Gastrocnemius medialis (tissue), 4 donors: Measurements from ENCODE around the gene TRIM71. TPM values are rescaled to one million over a fixed set of nuclear protein-coding genes. Genes with fewer than 3 reads are reported as not detected.

Experiments
- ATAC-seq, 2 donors: fragments of 150-250 bp; one replicate each; pipeline ENCODE4 v1.9.1; 2016
- DNase-seq, 2 donors: peaks; one replicate each; pipeline ENCODE4 v3.0.0-alpha.2; 2019
- H3K27ac ChIP-seq, 4 donors: fragments of 200-600 bp; sonication (generic); 1 replicate in 1 of 4; 2 replicates in 3 of 4; pipeline ENCODE4 v1.5.1; 2016 to 2018; ENCODE audit warnings: mild to moderate bottlenecking in 2 of 4, moderate library complexity in 1 of 4
- H3K27me3 ChIP-seq, 3 donors: fragments of 200-600 bp; sonication (generic) in 2 of 3; 1 replicate in 1 of 3; 2 replicates in 2 of 3; pipeline versions ENCODE4 v1.5.1 to v1.6.0; 2016 to 2019; ENCODE audit warnings: mild to moderate bottlenecking in 1 of 3, moderate library complexity in 1 of 3
- H3K36me3 ChIP-seq, 2 donors: fragments of 200-600 bp; sonication (generic) in 1 of 2; one replicate each; pipeline ENCODE4 v1.5.1; 2017 to 2018
- H3K4me1 ChIP-seq, 2 donors: fragments of 200-600 bp; sonication (generic) in 1 of 2; one replicate each; pipeline ENCODE4 v1.5.1; 2016 to 2017; ENCODE audit warnings: mild to moderate bottlenecking in 2 of 2
- H3K4me3 ChIP-seq, 4 donors: fragments of 200-600 bp; sonication (generic) in 3 of 4; 1 replicate in 1 of 4; 2 replicates in 3 of 4; pipeline ENCODE4 v1.5.1; 2016 to 2019; ENCODE audit warnings: mild to moderate bottlenecking in 2 of 4
- H3K9me3 ChIP-seq, 3 donors: fragments of 200-600 bp; sonication (generic) in 2 of 3; 1 replicate in 1 of 3; 2 replicates in 2 of 3; pipeline ENCODE4 v1.5.1; 2016 to 2019
- CTCF ChIP-seq, 5 experiments: fragments of 450-650 bp in 3 of 5; fragments of 200-600 bp in 2 of 5; sonication (generic) in 2 of 5; IDR thresholded peaks in 4 of 5; conservative IDR thresholded peaks in 1 of 5; 1 replicate in 4 of 5; 2 replicates in 1 of 5; pipeline ENCODE4 v1.5.1; 2016 to 2019; ENCODE audit warnings: antibody characterized with exemption in 5 of 5, mild to moderate bottlenecking in 3 of 5, moderate library complexity in 3 of 5
- POLR2A ChIP-seq, 2 donors: fragments of 450-650 bp; IDR thresholded peaks; one replicate each; pipeline ENCODE4 v1.6.1; 2017; ENCODE audit warnings: antibody characterized with exemption in 2 of 2, mild to moderate bottlenecking in 2 of 2, moderate library complexity in 2 of 2
- in situ Hi-C, 4 donors: fragments of 200-750 bp; cut with MboI; loops; one replicate each; pipeline versions ENCODE4 v1.15.0 to v1.8.0; 2017; ENCODE audit warnings: low sequenced_read_pairs in 4 of 4
- intact Hi-C: fragments of 100-400 bp; cut with DNase I; formaldehyde crosslinking; loops from one replicate; pipeline ENCODE4 v1.15.1; 2023; ENCODE audit warnings: low total_unique reads
- total RNA-seq, 4 donors: library from RNA; depleted of rRNA; stranded (reverse); fragments of >200 nt; gene quantifications; one replicate each; pipeline versions ENCODE4 v1.1.0 to v1.2.3, GENCODE V29; 2016

The TRIM71 gene
- total RNA-seq, 4 donors from 2014 or later = not detected

GRCh38 chr3:32880225-32880624 lies 62.4 kb downstream of the TRIM71 start:
- Histone ChIP-seq H3K36me3 (no peaks in the 10 kb centered on the region), H3K27me3 (no peaks in the 10 kb centered on the region), H3K4me3 (no peak overlapping the region), H3K27ac (no peak overlapping the region), H3K9me3 (no peaks in the 10 kb centered on the region), H3K4me1 (no peaks in the 10 kb centered on the region)
- in situ Hi-C loops = no loop called here
- ATAC-seq (no peak), DNase-seq (no peak)
- intact Hi-C loops = no loop called here
- TF ChIP-seq CTCF (IDR thresholded peaks at IDR 0.05 in 4 of 5, conservative IDR thresholded peaks at IDR 0.05 in 1 of 5) (no peak), POLR2A (IDR thresholded peaks at IDR 0.05) (no peak)

GRCh38 chr3:32881624-32882023 lies 63.8 kb downstream of the TRIM71 start:
- intact Hi-C loops (no loop called here), in situ Hi-C loops (no loop called here)
- TF ChIP-seq POLR2A (IDR thresholded peaks at IDR 0.05) (no peak), CTCF (IDR thresholded peaks at IDR 0.05 in 4 of 5, conservative IDR thresholded peaks at IDR 0.05 in 1 of 5) (no peak)
- no peaks in the 10 kb centered on the region for H3K27me3 ChIP-seq
- no peaks in the 10 kb centered on the region for H3K9me3 ChIP-seq
- no peaks in the 10 kb centered on the region for H3K36me3 ChIP-seq
- no peak overlapping the region for H3K4me3 ChIP-seq
- H3K27ac ChIP-seq = no peak overlapping the region
- no peaks in the 10 kb centered on the region for H3K4me1 ChIP-seq
- ATAC-seq (no peak), DNase-seq (no peak)

GRCh38 chr3:32882189-32882588 lies 64.4 kb downstream of the TRIM71 start:
- no peak for TF ChIP-seq CTCF (IDR thresholded peaks at IDR 0.05 in 4 of 5, conservative IDR thresholded peaks at IDR 0.05 in 1 of 5)
- intact Hi-C loops (no loop called here), in situ Hi-C loops (no loop called here)
- Histone ChIP-seq H3K27me3 (no peaks in the 10 kb centered on the region), H3K4me1 (no peaks in the 10 kb centered on the region), H3K36me3 (no peaks in the 10 kb centered on the region), H3K27ac (no peak overlapping the region), H3K4me3 (no peak overlapping the region), H3K9me3 (no peaks in the 10 kb centered on the region)
- ATAC-seq (no peak), DNase-seq (no peak)

- H3K9me3 ChIP-seq = no peaks in the 10 kb centered on the region
- TF ChIP-seq CTCF (IDR thresholded peaks at IDR 0.05 in 4 of 5, conservative IDR thresholded peaks at IDR 0.05 in 1 of 5) (no peak), POLR2A (IDR thresholded peaks at IDR 0.05) (no peak)
- no peaks in the 10 kb centered on the region for H3K4me1 ChIP-seq
- H3K27ac ChIP-seq = no peak overlapping the region
- intact Hi-C loops (no loop called here), in situ Hi-C loops (no loop called here)
- no peak overlapping the region for H3K4me3 ChIP-seq
- no peaks in the 10 kb centered on the region for H3K27me3 ChIP-seq
- ATAC-seq = no peak
- no peak for DNase-seq
- no peaks in the 10 kb centered on the region for H3K36me3 ChIP-seq
Observed at GRCh38 chr3:32882603-32883025, 64.8 kb downstream of the TRIM71 start.

- Histone ChIP-seq H3K4me1 (no peaks in the 10 kb centered on the region), H3K4me3 (no peak overlapping the region), H3K36me3 (no peaks in the 10 kb centered on the region), H3K27me3 (no peaks in the 10 kb centered on the region), H3K9me3 (no peaks in the 10 kb centered on the region), H3K27ac (no peak overlapping the region)
- ATAC-seq = no peak
- in situ Hi-C loops = no loop called here
- DNase-seq = no peak
- TF ChIP-seq POLR2A (IDR thresholded peaks at IDR 0.05) (no peak), CTCF (IDR thresholded peaks at IDR 0.05 in 4 of 5, conservative IDR thresholded peaks at IDR 0.05 in 1 of 5) (no peak)
- intact Hi-C loops = no loop called here
Observed at GRCh38 chr3:32883817-32884216, 66.0 kb downstream of the TRIM71 start.
